Measurements from ENCODE around the gene MPHOSPH10.

DNA sequence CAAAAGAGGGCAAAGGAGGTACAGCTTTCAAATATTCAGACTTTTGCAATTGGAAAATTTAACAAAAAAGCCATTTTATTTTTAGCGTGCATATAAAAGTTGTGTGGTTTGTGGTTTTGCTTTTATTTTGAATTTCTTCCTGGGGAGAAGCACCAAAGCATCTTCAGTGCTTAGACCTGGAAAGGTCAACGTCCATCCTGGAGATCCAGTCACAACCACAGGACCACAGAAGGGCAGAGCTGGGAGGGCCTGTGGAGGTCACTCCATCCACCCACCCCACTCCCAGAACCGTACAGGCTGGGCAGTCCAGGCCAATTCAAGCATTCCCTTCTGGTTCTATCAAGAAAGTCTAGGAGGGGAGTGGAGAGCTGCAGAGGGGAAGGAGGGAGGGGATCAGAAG lies 43.8 kb downstream of the MPHOSPH10 start:
- TF ChIP-seq, protein P1, sequence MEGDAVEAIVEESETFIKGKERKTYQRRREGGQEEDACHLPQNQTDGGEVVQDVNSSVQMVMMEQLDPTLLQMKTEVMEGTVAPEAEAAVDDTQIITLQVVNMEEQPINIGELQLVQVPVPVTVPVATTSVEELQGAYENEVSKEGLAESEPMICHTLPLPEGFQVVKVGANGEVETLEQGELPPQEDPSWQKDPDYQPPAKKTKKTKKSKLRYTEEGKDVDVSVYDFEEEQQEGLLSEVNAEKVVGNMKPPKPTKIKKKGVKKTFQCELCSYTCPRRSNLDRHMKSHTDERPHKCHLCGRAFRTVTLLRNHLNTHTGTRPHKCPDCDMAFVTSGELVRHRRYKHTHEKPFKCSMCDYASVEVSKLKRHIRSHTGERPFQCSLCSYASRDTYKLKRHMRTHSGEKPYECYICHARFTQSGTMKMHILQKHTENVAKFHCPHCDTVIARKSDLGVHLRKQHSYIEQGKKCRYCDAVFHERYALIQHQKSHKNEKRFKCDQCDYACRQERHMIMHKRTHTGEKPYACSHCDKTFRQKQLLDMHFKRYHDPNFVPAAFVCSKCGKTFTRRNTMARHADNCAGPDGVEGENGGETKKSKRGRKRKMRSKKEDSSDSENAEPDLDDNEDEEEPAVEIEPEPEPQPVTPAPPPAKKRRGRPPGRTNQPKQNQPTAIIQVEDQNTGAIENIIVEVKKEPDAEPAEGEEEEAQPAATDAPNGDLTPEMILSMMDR (IDR thresholded peaks at IDR 0.05) = no peak
- no peak for TF ChIP-seq POLR2A (IDR thresholded peaks at IDR 0.05)

Measured in uterus (tissue), 2 donors.